SK-N-MC (cell line): ENCODE data around the gene MOV10.

Experiments
- DNase-seq: peaks from one replicate; pipeline ENCODE4 v3.0.0-alpha.2; 2011; ENCODE audit warnings: low read depth, low spot score
- H3K27ac ChIP-seq: fragments of 200-600 bp; sonication (generic); 2 replicates; pipeline ENCODE4 v1.5.1; 2016; ENCODE audit warnings: mixed run types
- H3K36me3 ChIP-seq: fragments of 200-600 bp; sonication (generic); 2 replicates; pipeline ENCODE4 v1.6.1; 2017; ENCODE audit warnings: antibody characterized with exemption, low read length, mixed read lengths; ENCODE audit not compliant: insufficient read depth
- H3K4me3 ChIP-seq: fragments of 200-600 bp; sonication (generic); 2 replicates; pipeline ENCODE4 v1.5.1; 2016
- H3K9ac ChIP-seq: fragments of 200-600 bp; sonication (generic); 2 replicates; pipeline ENCODE4 v1.8.0; 2017; ENCODE audit warnings: mixed run types, mixed read lengths; ENCODE audit not compliant: insufficient read length
- H3K9me3 ChIP-seq: fragments of 200-600 bp; sonication (generic); 2 replicates; pipeline ENCODE4 v1.6.1; 2017; ENCODE audit warnings: low read depth, mild to moderate bottlenecking, antibody characterized with exemption, low read length, moderate library complexity, mixed read lengths
- EZH2 ChIP-seq: fragments of 200-600 bp; sonication (generic); IDR thresholded peaks from one replicate; pipeline ENCODE4 v1.6.1; 2017; ENCODE audit warnings: antibody characterized with exemption
- FOXP2 ChIP-seq: optimal IDR thresholded peaks from 2 replicates; pipeline ENCODE3; 2011; ENCODE audit warnings: mild to moderate bottlenecking, moderate library complexity; ENCODE audit not compliant: insufficient read depth; ENCODE audit errors: extremely low read length, control extremely low read depth
- POLR2AphosphoS5 ChIP-seq: IDR thresholded peaks from 2 replicates; pipeline ENCODE4 v1.6.1; 2012; ENCODE audit warnings: mild to moderate bottlenecking, low read depth, low read length, borderline replicate concordance

The MOV10 gene

GRCh38 chr1:112712191-112712590 lies 37.7 kb downstream of the MOV10 start:
- no peak for DNase-seq
- Histone ChIP-seq H3K9me3 (no peaks in the 10 kb centered on the region), H3K4me3 (no peak overlapping the region), H3K36me3 (no peaks in the 10 kb centered on the region), H3K9ac (no peak overlapping the region), H3K27ac (no peak overlapping the region)
- TF ChIP-seq POLR2AphosphoS5 (no peak), EZH2 (no peak), FOXP2 (no peak)

- H3K4me3 ChIP-seq, result no peak overlapping the region
- H3K27ac ChIP-seq, result no peak overlapping the region
- no peaks in the 10 kb centered on the region for H3K9me3 ChIP-seq
- H3K36me3 ChIP-seq, result no peaks in the 10 kb centered on the region
- TF ChIP-seq FOXP2, result no peak
- TF ChIP-seq EZH2, result no peak
- no peak for TF ChIP-seq POLR2AphosphoS5
- H3K9ac ChIP-seq, result no peak overlapping the region
- no peak for DNase-seq
These were observed 38.3 kb downstream of the MOV10 start for GRCh38 chr1:112712701-112713128.

GRCh38 chr1:112713466-112714312 lies 39.2 kb downstream of the MOV10 start:
- H3K9ac ChIP-seq, result no peak overlapping the region
- no peak for DNase-seq
- TF ChIP-seq POLR2AphosphoS5, result no peak
- no peak for TF ChIP-seq EZH2
- TF ChIP-seq FOXP2, result no peak
- no peaks in the 10 kb centered on the region for H3K36me3 ChIP-seq
- peak overlapping the region; percentile 88 for H3K4me3 ChIP-seq
- no peaks in the 10 kb centered on the region for H3K9me3 ChIP-seq
- no peak overlapping the region for H3K27ac ChIP-seq

- Histone ChIP-seq H3K27ac (no peak overlapping the region), H3K9ac (peak overlapping the region; percentile 32)
- TF ChIP-seq EZH2, result no peak
- TF ChIP-seq FOXP2, result no peak
- no peak for TF ChIP-seq POLR2AphosphoS5
These were observed 40.1 kb downstream of the MOV10 start for GRCh38 chr1:112714313-112715263.

GRCh38 chr1:112715264-112716053 lies 41.0 kb downstream of the MOV10 start, which contains the start of gene PPM1J:
TSS of gene PPM1J (minus strand) at chr1:112715332. CDS start at chr1:112715301, 31 bp downstream.
- TF ChIP-seq POLR2AphosphoS5, result no peak
- TF ChIP-seq FOXP2, result no peak
- TF ChIP-seq EZH2, result no peak
- Histone ChIP-seq H3K27ac (no peak within 1 kb of the TSS), H3K36me3 (no peaks in the 10 kb centered on the region), H3K4me3 (peak within 1 kb of the TSS; percentile 88), H3K9me3 (no peaks in the 10 kb centered on the region), H3K9ac (peak within 1 kb of the TSS; percentile 32)
- no peak for DNase-seq

More at GRCh38 chr1:112714313-112715263, 40.1 kb downstream of the MOV10 start:
- H3K4me3 ChIP-seq, result peak overlapping the region; percentile 88
- no peaks in the 10 kb centered on the region for H3K36me3 ChIP-seq
- H3K9me3 ChIP-seq, result no peaks in the 10 kb centered on the region
- no peak for DNase-seq

- Histone ChIP-seq H3K4me3 (peak overlapping the region; percentile 88), H3K9me3 (no peaks in the 10 kb centered on the region), H3K9ac (no peak overlapping the region), H3K36me3 (no peaks in the 10 kb centered on the region), H3K27ac (no peak overlapping the region)
- DNase-seq, result peak; percentile 71
- TF ChIP-seq FOXP2 (no peak), EZH2 (no peak), POLR2AphosphoS5 (no peak)
These were observed 41.8 kb downstream of the MOV10 start for GRCh38 chr1:112716133-112716720.

GRCh38 chr1:112717263-112717873 lies 42.9 kb downstream of the MOV10 start:
- no peak overlapping the region for H3K27ac ChIP-seq
- no peaks in the 10 kb centered on the region for H3K36me3 ChIP-seq
- H3K4me3 ChIP-seq, result no peak overlapping the region
- TF ChIP-seq FOXP2 (no peak), EZH2 (no peak), POLR2AphosphoS5 (no peak)
- H3K9me3 ChIP-seq, result no peaks in the 10 kb centered on the region
- no peak overlapping the region for H3K9ac ChIP-seq
- DNase-seq, result no peak
